Measurements from ENCODE around the gene TIMM10. TPM values are rescaled to one million over a fixed set of nuclear protein-coding genes. Genes with fewer than 3 reads are reported as not detected.

The TIMM10 gene
- total and polyA plus RNA-seq, 8 donors: 1.7 to 79.6 (median 48.9) TPM

DNA sequence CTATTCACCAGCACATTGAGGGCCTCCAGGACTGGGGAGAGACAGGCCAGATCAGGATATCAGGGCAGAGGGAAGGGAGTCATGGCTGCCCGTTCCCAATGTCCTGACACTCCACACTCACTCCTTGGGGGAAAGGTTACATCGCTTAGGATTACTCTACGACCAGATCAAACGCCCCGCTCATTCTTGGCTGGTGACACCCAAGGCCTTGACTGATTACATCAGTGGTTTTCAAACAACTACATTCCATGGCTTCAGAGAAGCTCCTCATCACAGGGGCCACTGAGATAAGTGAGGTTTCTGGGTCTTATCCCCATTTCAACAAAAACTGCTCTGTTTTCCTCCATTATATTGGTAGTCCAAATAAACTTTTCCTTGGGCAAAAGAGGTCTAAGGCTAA is 21.9 kb upstream of the TIMM10 start:
- no peaks in the 10 kb centered on the region for H3K4me1 ChIP-seq
- no peak for DNase-seq
- H3K9me3 ChIP-seq: no peaks in the 10 kb centered on the region
- no peak overlapping the region for H3K27ac ChIP-seq
- no peaks in the 10 kb centered on the region for H3K27me3 ChIP-seq
- H3K36me3 ChIP-seq: peaks cover 60 to 100% (median 98%) of the 10 kb centered on the region in 4 donors
- intact Hi-C loops (cut with DNase I; ENCODE audit: low total_unique reads): no loop called here
- 74 to 93% (median 87%) methylated on average over 5 of the region's 5 CpGs for WGBS, 5 donors
- TF ChIP-seq POLR2AphosphoS5 (IDR thresholded peaks at IDR 0.05) (no peak), EP300 (IDR thresholded peaks at IDR 0.05) (no peak), POLR2A (IDR thresholded peaks at IDR 0.05) (no peak), CTCF (IDR thresholded peaks at IDR 0.05) (no peak)
- H3K4me3 ChIP-seq: no peak overlapping the region

DNA sequence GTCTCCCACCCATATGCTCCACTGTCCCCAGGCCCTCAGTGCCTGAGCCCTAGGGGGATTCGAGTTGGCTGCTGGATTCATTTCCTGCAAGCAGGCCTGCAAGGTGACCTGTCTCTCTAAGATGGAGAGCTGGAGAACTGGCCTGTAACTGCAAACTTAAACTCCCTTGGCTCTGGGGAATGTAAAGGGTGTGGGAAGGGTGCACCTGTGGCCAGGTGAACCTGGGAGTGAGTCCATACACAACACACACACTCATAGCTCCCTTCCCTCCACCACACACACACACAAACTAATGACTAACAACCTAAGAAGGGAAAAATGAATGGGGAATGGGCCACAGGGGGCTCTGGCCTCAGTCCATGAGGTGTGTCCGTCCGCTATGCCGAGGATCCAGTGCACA is 21.4 kb upstream of the TIMM10 start:
- no peak overlapping the region for H3K4me3 ChIP-seq
- H3K9me3 ChIP-seq: no peaks in the 10 kb centered on the region
- DNase-seq: no peak
- 89 to 100% (median 93%) methylated on average over 3 to 4 of the region's 4 CpGs for WGBS, 5 donors
- intact Hi-C loops (cut with DNase I; ENCODE audit: low total_unique reads): no loop called here
- no peak overlapping the region for H3K27ac ChIP-seq
- no peak for TF ChIP-seq POLR2AphosphoS5 (IDR thresholded peaks at IDR 0.05)
- no peak for TF ChIP-seq POLR2A (IDR thresholded peaks at IDR 0.05)
- no peak for TF ChIP-seq CTCF (IDR thresholded peaks at IDR 0.05)
- no peak for TF ChIP-seq EP300 (IDR thresholded peaks at IDR 0.05)
- no peaks in the 10 kb centered on the region for H3K4me1 ChIP-seq
- H3K36me3 ChIP-seq: peaks cover 57 to 100% (median 97%) of the 10 kb centered on the region in 4 donors
- H3K27me3 ChIP-seq: no peaks in the 10 kb centered on the region

DNA sequence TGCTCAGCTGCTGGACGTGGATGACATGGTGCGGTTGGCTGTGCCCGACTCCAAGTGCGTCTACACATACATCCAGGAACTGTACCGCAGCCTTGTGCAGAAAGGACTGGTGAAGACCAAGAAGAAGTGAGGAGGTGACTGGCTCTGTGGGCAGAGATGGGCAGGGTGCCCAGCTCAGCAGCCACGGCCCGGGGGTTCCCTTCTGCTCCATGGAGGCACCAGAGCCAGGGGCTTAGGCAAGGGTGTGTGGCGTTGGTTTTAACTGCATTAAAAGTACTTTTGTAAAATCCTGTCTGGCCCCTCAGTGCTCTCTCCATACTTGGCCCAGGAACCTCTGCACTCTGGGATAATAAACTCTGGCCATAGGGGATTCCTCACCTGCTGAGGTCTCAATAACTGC is 19.4 kb upstream of the TIMM10 start:
- TF ChIP-seq POLR2A (IDR thresholded peaks at IDR 0.05) (no peak), POLR2AphosphoS5 (IDR thresholded peaks at IDR 0.05) (no peak), CTCF (IDR thresholded peaks at IDR 0.05) (no peak)
- H3K9me3 ChIP-seq: no peaks in the 10 kb centered on the region
- no peaks in the 10 kb centered on the region for H3K4me1 ChIP-seq
- no peak overlapping the region for H3K27ac ChIP-seq
- H3K27me3 ChIP-seq: no peaks in the 10 kb centered on the region
- H3K36me3 ChIP-seq: peaks cover 52 to 90% (median 88%) of the 10 kb centered on the region in 4 donors
- no peak for DNase-seq
- 84 to 93% (median 89%) methylated on average over 8 of the region's 8 CpGs for WGBS, 5 donors
- intact Hi-C loops (cut with DNase I; ENCODE audit: low total_unique reads): no loop called here
- no peak overlapping the region for H3K4me3 ChIP-seq

GRCh38 chr11:57547854-57548377 is 17.4 kb upstream of the TIMM10 start:
- H3K4me1 ChIP-seq: no peaks in the 10 kb centered on the region
- no peaks in the 10 kb centered on the region for H3K9me3 ChIP-seq
- DNase-seq: no peak
- intact Hi-C loops (cut with DNase I; ENCODE audit: low total_unique reads): no loop called here
- H3K4me3 ChIP-seq: no peak overlapping the region
- H3K36me3 ChIP-seq: peaks cover 35 to 69% (median 67%) of the 10 kb centered on the region in 4 donors
- WGBS, 5 donors: 29 to 58% (median 51%) methylated on average over 6 of the region's 6 CpGs
- TF ChIP-seq CTCF (IDR thresholded peaks at IDR 0.05): no peak
- no peak for TF ChIP-seq EP300 (IDR thresholded peaks at IDR 0.05)
- no peak for TF ChIP-seq POLR2A (IDR thresholded peaks at IDR 0.05)
- TF ChIP-seq POLR2AphosphoS5 (IDR thresholded peaks at IDR 0.05): no peak
- H3K27ac ChIP-seq: no peak overlapping the region
- no peaks in the 10 kb centered on the region for H3K27me3 ChIP-seq

Measured in stomach (tissue), 9 donors.